MM.1S (cell line): Measurements from ENCODE around the gene KLHDC10.
"Not testable (repeated sequence)": the region's sequence is repeated elsewhere in the genome, so short reads cannot be mapped to it uniquely, and the experiment has no call there.

Experiments
- DNase-seq: peaks from one replicate; pipeline ENCODE4 v3.0.0-alpha.2; 2015
- H2AFZ ChIP-seq: fragments of 300-600 bp; sonication (generic); 2 replicates; pipeline ENCODE4 v1.6.0; 2016; ENCODE audit warnings: antibody characterized with exemption, low read length
- H3F3A ChIP-seq: fragments of 300-600 bp; sonication (generic); 2 replicates; pipeline ENCODE4 v1.6.1; 2016; ENCODE audit warnings: mild to moderate bottlenecking, antibody characterized with exemption, low read length, moderate library complexity, mixed read lengths; ENCODE audit not compliant: insufficient read depth
- H3K27ac ChIP-seq: fragments of 300-600 bp; sonication (generic); 2 replicates; pipeline ENCODE4 v1.5.1; 2016; ENCODE audit warnings: mild to moderate bottlenecking, low read length
- H3K27me3 ChIP-seq: fragments of 300-600 bp; sonication (generic); replicated peaks from 2 replicates; pipeline ENCODE4 v1.6.0; 2016; ENCODE audit warnings: low read length; ENCODE audit not compliant: insufficient read depth
- H3K36me3 ChIP-seq: fragments of 300-600 bp; sonication (generic); replicated peaks from 2 replicates; pipeline ENCODE4 v1.6.1; 2016; ENCODE audit warnings: mild to moderate bottlenecking, low read length, mixed read lengths; ENCODE audit not compliant: insufficient read depth
- H3K4me1 ChIP-seq: fragments of 300-600 bp; sonication (generic); 2 replicates; pipeline ENCODE4 v1.6.1; 2016; ENCODE audit warnings: low read length, mixed read lengths
- H3K4me2 ChIP-seq: fragments of 300-600 bp; sonication (generic); 2 replicates; pipeline ENCODE4 v1.6.0; 2016; ENCODE audit warnings: low read depth, low read length
- H3K4me3 ChIP-seq: fragments of 300-600 bp; sonication (generic); 2 replicates; pipeline ENCODE4 v1.5.1; 2016; ENCODE audit warnings: low read length, mixed read lengths
- H3K79me2 ChIP-seq: fragments of 300-600 bp; sonication (generic); 2 replicates; pipeline ENCODE4 v1.6.1; 2016; ENCODE audit warnings: mixed run types, low read length, mixed read lengths
- H3K9ac ChIP-seq: fragments of 300-600 bp; sonication (generic); 2 replicates; pipeline ENCODE4 v1.6.1; 2016; ENCODE audit warnings: low read length, mixed read lengths
- H3K9me2 ChIP-seq: fragments of 300-600 bp; sonication (generic); replicated peaks from 2 replicates; pipeline ENCODE4 v1.6.1; 2016; ENCODE audit warnings: mild to moderate bottlenecking, low read length, mixed read lengths; ENCODE audit not compliant: insufficient read depth
- H3K9me3 ChIP-seq: fragments of 300-600 bp; sonication (generic); replicated peaks from 2 replicates; pipeline ENCODE4 v1.6.1; 2016; ENCODE audit warnings: mild to moderate bottlenecking, low read length, mixed read lengths; ENCODE audit not compliant: insufficient read depth
- H4K20me1 ChIP-seq: fragments of 300-600 bp; sonication (generic); 2 replicates; pipeline ENCODE4 v1.6.1; 2016; ENCODE audit warnings: mild to moderate bottlenecking, low read length, moderate library complexity, mixed read lengths; ENCODE audit not compliant: insufficient read depth
- CTCF ChIP-seq: fragments of 300-600 bp; sonication (generic); IDR thresholded peaks from 2 replicates; pipeline ENCODE4 v1.5.1; 2016; ENCODE audit warnings: antibody characterized with exemption, low read length, mixed read lengths
- EZH2 ChIP-seq: fragments of 300-600 bp; sonication (generic); optimal IDR thresholded peaks from 2 replicates; pipeline ENCODE3; 2017; ENCODE audit warnings: low read depth, mild to moderate bottlenecking, antibody characterized with exemption, low read length, mixed read lengths
- EZH2phosphoT487 ChIP-seq: fragments of 300-600 bp; sonication (generic); IDR thresholded peaks from 2 replicates; pipeline ENCODE4 v1.6.1; 2018; ENCODE audit warnings: antibody characterized with exemption, low read length

The KLHDC10 gene

GRCh38 chr7:130063036-130063435, 7.3 kb upstream of the KLHDC10 start:
- no peaks in the 10 kb centered on the region for H3K9me3 ChIP-seq
- H3K4me3 ChIP-seq, result no peak overlapping the region
- H4K20me1 ChIP-seq, result no peaks in the 10 kb centered on the region
- H3K27me3 ChIP-seq, result no peaks in the 10 kb centered on the region
- H3K9ac ChIP-seq, result no peak overlapping the region
- H3K79me2 ChIP-seq, result no peaks in the 10 kb centered on the region
- no peaks in the 10 kb centered on the region for H3K9me2 ChIP-seq
- H3F3A ChIP-seq, result no peaks in the 10 kb centered on the region
- no peak overlapping the region for H3K27ac ChIP-seq
- TF ChIP-seq EZH2 (no peak), CTCF (peak; percentile 86), EZH2phosphoT487 (no peak)
- no peaks in the 10 kb centered on the region for H3K4me1 ChIP-seq
- H2AFZ ChIP-seq, result no peak overlapping the region
- no peak overlapping the region for H3K4me2 ChIP-seq
- peak; percentile 68 for DNase-seq
- no peaks in the 10 kb centered on the region for H3K36me3 ChIP-seq

GRCh38 chr7:130064580-130064926, 5.8 kb upstream of the KLHDC10 start:
- H4K20me1 ChIP-seq, H3K79me2 ChIP-seq, H3K27ac ChIP-seq, H3K27me3 ChIP-seq, H2AFZ ChIP-seq, H3K4me2 ChIP-seq, H3K4me3 ChIP-seq, H3K4me1 ChIP-seq, H3F3A ChIP-seq, DNase-seq, H3K9me3 ChIP-seq, H3K9ac ChIP-seq, H3K9me2 ChIP-seq, H3K36me3 ChIP-seq: not testable (repeated sequence)

GRCh38 chr7:130065500-130066152, 4.7 kb upstream of the KLHDC10 start:
- Histone ChIP-seq H3K9ac (no peak overlapping the region), H3F3A (no peaks in the 10 kb centered on the region; the same call in 1 of the 2 replicates), H3K4me3 (no peak overlapping the region), H3K4me1 (peaks cover 7% of the 10 kb centered on the region), H3K27ac (no peak overlapping the region), H4K20me1 (no peaks in the 10 kb centered on the region), H3K79me2 (peaks cover 4% of the 10 kb centered on the region), H3K9me2 (no peaks in the 10 kb centered on the region), H3K4me2 (no peak overlapping the region), H2AFZ (no peak overlapping the region), H3K9me3 (no peaks in the 10 kb centered on the region), H3K36me3 (no peaks in the 10 kb centered on the region), H3K27me3 (no peaks in the 10 kb centered on the region)
- no peak for TF ChIP-seq EZH2phosphoT487
- TF ChIP-seq EZH2, result no peak
- no peak for TF ChIP-seq CTCF
- no peak for DNase-seq

GRCh38 chr7:130069179-130069977, 956 bp upstream of the KLHDC10 start:
- H3K4me3 ChIP-seq, result peak overlapping the region; percentile 88
- peak overlapping the region; percentile 87 for H3K4me2 ChIP-seq
- H3K36me3 ChIP-seq, result no peaks in the 10 kb centered on the region
- peak overlapping the region; percentile 46; the same call in 1 of the 2 replicates for H3K9ac ChIP-seq
- no peak overlapping the region; the same call in 1 of the 2 replicates for H3K27ac ChIP-seq
- TF ChIP-seq CTCF (no peak), EZH2phosphoT487 (no peak), EZH2 (no peak)
- H3K9me2 ChIP-seq, result no peaks in the 10 kb centered on the region
- DNase-seq, result no peak
- peaks cover 40% of the 10 kb centered on the region for H3K79me2 ChIP-seq
- H3K4me1 ChIP-seq, result peaks cover 21% of the 10 kb centered on the region
- H3K9me3 ChIP-seq, result no peaks in the 10 kb centered on the region
- H4K20me1 ChIP-seq, result no peaks in the 10 kb centered on the region
- H2AFZ ChIP-seq, result peak overlapping the region; percentile 93
- H3F3A ChIP-seq, result peaks cover 3% of the 10 kb centered on the region; the same call in 1 of the 2 replicates
- H3K27me3 ChIP-seq, result no peaks in the 10 kb centered on the region
